Omental fat pad (tissue), 4 donors: ENCODE results near the gene EIF5. TPM values are rescaled to one million over a fixed set of nuclear protein-coding genes. Genes with fewer than 3 reads are reported as not detected.

Source experiments
- ATAC-seq: fragments of 150-250 bp; one replicate; pipeline ENCODE4 v1.9.1; 2016; ENCODE audit warnings: mild to moderate bottlenecking, moderate library complexity; ENCODE audit not compliant: low FRiP score
- DNase-seq: peaks from one replicate; pipeline ENCODE4 v3.0.0-alpha.2; 2019; ENCODE audit warnings: low spot score
- total RNA-seq, 4 donors: library from RNA; depleted of rRNA; stranded (reverse); fragments of >200 nt; gene quantifications; one replicate each; pipeline ENCODE4 v1.1.0, GENCODE V29; 2016
- TF ChIP-seq, protein P1 (sequence below), 3 donors: fragments of 450-650 bp; IDR thresholded peaks; one replicate each; pipeline ENCODE4 v1.5.1; 2016 to 2017; ENCODE audit warnings: antibody characterized with exemption in 3 of 3, mild to moderate bottlenecking in 3 of 3, moderate library complexity in 2 of 3

Gene EIF5
- total RNA-seq = 100 to 1,000 TPM; 157 to 399 (median 292) TPM

DNA sequence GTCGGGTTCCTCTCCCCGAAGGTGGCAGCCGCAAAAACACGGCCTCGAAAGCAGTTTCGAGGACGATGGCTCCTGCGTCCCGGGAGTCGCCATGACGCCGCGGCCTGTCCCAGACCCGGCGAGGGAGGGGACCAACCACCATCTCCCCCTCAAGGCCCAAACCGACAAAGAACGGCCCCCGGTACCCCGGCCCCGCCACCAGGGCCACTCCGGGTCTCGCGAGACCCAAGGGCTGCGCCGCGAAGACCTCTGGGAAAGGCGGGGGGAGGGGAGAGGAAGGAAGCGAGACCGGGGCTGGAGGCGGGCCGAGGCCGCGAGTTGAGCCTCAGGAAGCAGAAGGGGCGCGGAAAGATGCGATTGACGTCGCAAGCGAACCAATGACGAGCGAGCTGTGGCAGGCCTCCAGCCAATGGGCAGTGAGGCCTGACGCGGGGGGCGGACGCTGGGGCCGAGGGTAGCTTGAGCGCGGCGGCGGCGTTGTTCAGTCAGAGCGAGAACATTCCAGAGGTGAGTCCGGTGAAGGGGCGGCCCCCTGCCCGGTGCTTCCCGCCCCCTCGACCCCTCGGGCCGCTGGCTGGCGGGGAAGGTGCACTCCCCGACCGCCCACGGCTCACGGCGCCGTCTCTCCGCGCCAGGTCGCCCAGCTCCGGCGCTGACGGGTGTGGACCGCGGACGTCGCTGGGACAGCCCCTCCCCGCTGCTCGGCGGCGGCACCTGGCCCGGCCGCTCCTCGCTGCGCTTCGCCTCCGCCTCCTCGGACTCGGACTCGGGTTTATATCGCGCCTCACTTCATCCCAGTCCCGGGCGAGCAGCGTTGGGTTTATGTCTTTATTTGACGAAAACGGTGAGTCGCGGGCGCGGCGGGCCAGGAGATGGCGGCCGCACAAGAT lies at the start of gene EIF5:
Gene EIF5 (plus strand): TSS at position 484 of the 890 bp plus-strand sequence. CDS start 1,624 bp downstream, outside the sequence.
- TF ChIP-seq, protein P1, sequence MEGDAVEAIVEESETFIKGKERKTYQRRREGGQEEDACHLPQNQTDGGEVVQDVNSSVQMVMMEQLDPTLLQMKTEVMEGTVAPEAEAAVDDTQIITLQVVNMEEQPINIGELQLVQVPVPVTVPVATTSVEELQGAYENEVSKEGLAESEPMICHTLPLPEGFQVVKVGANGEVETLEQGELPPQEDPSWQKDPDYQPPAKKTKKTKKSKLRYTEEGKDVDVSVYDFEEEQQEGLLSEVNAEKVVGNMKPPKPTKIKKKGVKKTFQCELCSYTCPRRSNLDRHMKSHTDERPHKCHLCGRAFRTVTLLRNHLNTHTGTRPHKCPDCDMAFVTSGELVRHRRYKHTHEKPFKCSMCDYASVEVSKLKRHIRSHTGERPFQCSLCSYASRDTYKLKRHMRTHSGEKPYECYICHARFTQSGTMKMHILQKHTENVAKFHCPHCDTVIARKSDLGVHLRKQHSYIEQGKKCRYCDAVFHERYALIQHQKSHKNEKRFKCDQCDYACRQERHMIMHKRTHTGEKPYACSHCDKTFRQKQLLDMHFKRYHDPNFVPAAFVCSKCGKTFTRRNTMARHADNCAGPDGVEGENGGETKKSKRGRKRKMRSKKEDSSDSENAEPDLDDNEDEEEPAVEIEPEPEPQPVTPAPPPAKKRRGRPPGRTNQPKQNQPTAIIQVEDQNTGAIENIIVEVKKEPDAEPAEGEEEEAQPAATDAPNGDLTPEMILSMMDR (IDR thresholded peaks at IDR 0.05) = no peak
- ATAC-seq = peak; percentile 92
- peak; percentile 95 for DNase-seq

DNA sequence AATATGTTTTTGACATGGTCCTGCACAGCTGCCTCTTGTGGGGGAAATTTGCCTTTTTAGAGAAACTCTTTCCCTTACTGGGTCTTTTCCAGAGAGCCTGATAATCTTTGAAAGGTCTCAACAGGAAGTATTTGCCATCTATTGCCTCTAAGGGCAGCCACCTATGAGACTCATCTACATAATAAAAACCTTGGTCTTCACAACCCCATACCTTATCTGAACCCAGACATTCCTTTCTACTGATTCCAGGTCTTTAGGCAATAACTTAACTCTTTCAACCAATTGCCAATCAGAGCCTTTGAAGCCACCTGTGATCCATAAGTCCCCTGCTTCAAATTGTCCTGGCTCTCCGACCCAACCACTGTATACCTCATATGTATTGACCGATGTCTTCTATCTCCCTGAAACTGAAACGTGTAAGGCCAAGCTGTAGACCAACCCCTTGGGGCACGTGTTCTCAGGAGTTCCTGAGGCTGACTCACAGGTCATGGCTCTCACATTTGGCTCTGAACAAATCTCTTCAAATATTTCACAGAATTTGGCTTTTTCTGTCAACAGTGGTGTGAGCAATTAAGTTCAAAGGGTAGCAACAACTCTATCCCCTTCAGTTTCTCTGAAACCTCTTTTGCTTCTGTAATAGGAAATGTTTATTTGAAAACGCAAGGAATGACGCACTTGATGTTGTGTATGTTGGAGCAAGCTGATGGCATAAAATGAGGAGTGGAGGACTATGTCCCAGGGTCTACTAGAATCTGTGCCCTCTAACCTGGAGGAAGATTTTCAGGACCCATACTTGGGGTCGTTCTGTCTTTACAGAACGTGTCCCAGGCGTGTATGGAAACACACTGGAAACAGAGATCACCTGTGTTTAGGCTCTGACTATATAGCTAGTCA lies 49.2 kb upstream of the EIF5 start:
- TF ChIP-seq, protein P1 (IDR thresholded peaks at IDR 0.05) = no peak
- DNase-seq (no peak), ATAC-seq (peak; percentile 69)

DNA sequence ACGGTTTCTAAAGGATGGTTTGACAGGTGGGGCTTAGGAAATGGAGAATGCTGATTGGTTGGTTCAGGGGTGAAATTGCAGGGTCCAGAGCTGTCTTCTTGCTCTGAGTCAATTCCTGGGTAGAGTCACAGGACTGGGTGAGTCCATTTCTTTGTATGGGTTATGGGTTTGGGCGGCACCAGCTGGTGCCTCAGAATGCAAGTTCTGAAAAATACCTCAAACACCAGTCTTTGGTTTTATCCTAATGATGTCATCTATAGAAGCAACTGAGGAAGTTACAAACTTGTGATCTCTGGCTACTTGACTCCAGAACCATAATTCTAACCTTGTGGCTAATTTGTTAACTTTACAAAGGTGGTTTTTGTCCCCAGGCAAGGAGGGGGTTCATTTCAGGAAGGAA lies 47.6 kb upstream of the EIF5 start:
- DNase-seq (no peak), ATAC-seq (no peak)
- TF ChIP-seq, protein P1 (IDR thresholded peaks at IDR 0.05) = no peak

- DNase-seq = no peak
- TF ChIP-seq, protein P1 (IDR thresholded peaks at IDR 0.05) = no peak
- ATAC-seq = no peak
Observed at GRCh38 chr14:103286968-103287850, 46.8 kb upstream of the EIF5 start.

GRCh38 chr14:103288076-103288766 lies 45.8 kb upstream of the EIF5 start:
- TF ChIP-seq, protein P1 (IDR thresholded peaks at IDR 0.05) = no peak
- no peak for DNase-seq
- ATAC-seq = no peak

- DNase-seq (no peak), ATAC-seq (no peak)
- TF ChIP-seq, protein P1 (IDR thresholded peaks at IDR 0.05) = no peak
Observed at GRCh38 chr14:103290056-103290455, 44.0 kb upstream of the EIF5 start.
